Epithelial cell of esophagus (primary cell): ENCODE results near the gene RCAN2.

Experiments used
- DNase-seq: peaks from one replicate; pipeline ENCODE4 v3.0.0; 2010; ENCODE audit warnings: low read depth
- H3K4me3 ChIP-seq: 2 replicates; pipeline ENCODE4 v1.5.1; 2011; ENCODE audit warnings: mild to moderate bottlenecking, low read length, control low read depth
- TF ChIP-seq, protein P1 (sequence below): IDR thresholded peaks from 2 replicates; pipeline ENCODE4 v1.5.1; 2011; ENCODE audit warnings: low read depth, mild to moderate bottlenecking, low read length, control low read depth, inconsistent platforms; ENCODE audit not compliant: insufficient read depth; ENCODE audit errors: missing control alignments

Gene RCAN2

GRCh38 chr6:46315589-46315988 is 175.7 kb downstream of the RCAN2 start:
- DNase-seq, result no peak
- TF ChIP-seq, protein P1, sequence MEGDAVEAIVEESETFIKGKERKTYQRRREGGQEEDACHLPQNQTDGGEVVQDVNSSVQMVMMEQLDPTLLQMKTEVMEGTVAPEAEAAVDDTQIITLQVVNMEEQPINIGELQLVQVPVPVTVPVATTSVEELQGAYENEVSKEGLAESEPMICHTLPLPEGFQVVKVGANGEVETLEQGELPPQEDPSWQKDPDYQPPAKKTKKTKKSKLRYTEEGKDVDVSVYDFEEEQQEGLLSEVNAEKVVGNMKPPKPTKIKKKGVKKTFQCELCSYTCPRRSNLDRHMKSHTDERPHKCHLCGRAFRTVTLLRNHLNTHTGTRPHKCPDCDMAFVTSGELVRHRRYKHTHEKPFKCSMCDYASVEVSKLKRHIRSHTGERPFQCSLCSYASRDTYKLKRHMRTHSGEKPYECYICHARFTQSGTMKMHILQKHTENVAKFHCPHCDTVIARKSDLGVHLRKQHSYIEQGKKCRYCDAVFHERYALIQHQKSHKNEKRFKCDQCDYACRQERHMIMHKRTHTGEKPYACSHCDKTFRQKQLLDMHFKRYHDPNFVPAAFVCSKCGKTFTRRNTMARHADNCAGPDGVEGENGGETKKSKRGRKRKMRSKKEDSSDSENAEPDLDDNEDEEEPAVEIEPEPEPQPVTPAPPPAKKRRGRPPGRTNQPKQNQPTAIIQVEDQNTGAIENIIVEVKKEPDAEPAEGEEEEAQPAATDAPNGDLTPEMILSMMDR, result no peak
- H3K4me3 ChIP-seq, result no peak overlapping the region

DNA sequence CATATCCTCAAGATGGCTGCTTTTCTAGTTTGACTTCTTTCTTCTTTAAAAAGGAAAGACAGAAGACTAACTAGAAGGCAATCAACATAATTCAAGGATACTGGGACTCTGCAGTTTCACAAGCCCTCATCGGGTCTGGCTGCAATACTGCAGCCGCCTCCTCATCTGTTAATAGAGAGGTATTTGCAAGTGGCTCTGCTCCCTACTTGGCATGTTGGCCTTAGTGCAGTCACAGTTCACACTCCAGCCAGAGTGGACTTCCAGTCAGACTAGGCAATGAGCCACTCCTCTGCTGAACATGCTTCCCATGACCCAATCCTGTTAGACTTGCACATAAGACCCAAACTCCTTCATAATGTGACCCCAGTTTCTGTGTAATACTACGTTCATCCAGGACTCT is 178.6 kb downstream of the RCAN2 start:
- TF ChIP-seq, protein P1, result no peak
- H3K4me3 ChIP-seq, result no peak overlapping the region
- no peak for DNase-seq

DNA sequence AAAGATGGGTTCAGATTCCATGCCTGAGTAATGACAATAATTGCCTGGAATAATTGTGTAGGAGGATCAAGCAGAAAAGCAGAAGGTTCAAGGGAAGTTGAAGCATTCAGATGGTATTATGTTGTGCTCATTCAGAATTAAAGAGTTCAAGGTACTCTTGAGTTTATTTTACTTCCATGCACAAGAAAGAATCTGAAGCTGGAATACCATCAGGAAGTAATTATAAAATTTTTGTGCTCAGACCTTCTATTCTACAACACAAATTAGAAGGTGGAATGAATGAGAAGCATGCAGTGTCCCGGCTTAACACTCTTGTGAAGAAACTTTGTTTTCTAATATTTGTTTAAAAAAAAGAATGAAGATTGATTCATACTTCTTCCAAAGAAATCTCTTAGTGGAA is 181.1 kb downstream of the RCAN2 start:
- DNase-seq, result no peak
- no peak overlapping the region for H3K4me3 ChIP-seq
- TF ChIP-seq, protein P1, result no peak

- TF ChIP-seq, protein P1, result no peak
- DNase-seq, result no peak
- H3K4me3 ChIP-seq, result no peak overlapping the region
Observed at GRCh38 chr6:46306431-46306830, 184.8 kb downstream of the RCAN2 start.

DNA sequence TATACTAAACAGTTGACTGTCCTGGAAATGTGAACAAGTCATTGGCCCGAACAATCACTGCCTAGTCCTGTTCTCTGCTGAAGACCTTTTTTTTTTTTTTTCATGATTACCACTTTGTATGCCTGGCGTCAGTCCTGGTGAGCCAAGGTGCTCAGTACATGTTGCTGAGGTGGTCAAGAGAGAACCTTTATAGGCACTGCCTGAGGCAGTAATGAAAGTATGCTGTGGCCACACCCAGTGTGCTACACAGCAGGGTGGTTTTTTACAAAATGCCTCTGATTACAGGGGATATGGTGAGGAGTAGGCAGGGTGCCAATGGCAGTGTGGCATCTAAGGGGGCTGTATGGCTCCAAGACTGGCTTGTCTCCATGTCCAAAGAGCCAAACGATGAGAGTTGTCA is 185.4 kb downstream of the RCAN2 start:
- TF ChIP-seq, protein P1, result no peak
- no peak overlapping the region for H3K4me3 ChIP-seq
- no peak for DNase-seq

- DNase-seq, result no peak
Observed at GRCh38 chr6:46305236-46305635, 186.0 kb downstream of the RCAN2 start.

DNA sequence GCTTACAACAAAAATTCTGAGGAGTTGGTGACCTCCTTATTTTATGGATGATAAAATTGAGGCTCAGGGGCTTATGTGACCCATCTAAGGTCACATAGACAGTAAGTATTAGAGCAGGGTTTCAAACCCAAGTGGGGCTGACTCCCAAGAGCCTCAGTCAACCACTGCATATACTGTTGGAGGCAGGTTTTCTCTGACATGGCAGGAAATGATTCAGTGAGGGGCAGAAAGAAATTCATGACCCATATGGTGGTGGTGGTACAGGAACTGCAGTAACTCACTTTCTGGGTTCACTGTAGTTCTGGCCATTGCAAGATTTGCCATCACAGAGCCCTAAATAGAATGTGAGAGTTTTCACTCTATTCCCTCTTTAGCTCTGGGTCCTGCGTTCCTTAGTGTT is 188.4 kb downstream of the RCAN2 start:
- DNase-seq, result no peak
- no peak overlapping the region for H3K4me3 ChIP-seq
- TF ChIP-seq, protein P1, result no peak

More at GRCh38 chr6:46305236-46305635, 186.0 kb downstream of the RCAN2 start:
- TF ChIP-seq, protein P1, result no peak
- no peak overlapping the region for H3K4me3 ChIP-seq
